NCI-H460 (cell line): ENCODE measurements around the gene THRA. TPM values are rescaled to one million over a fixed set of nuclear protein-coding genes. Genes with fewer than 3 reads are reported as not detected.

Experiments used
- DNase-seq: peaks from one replicate; pipeline ENCODE4 v3.0.0-alpha.2; 2016; ENCODE audit warnings: low read depth; ENCODE audit errors: extremely low read depth
- total RNA-seq: library from RNA; depleted of rRNA; stranded (reverse); fragments of >200 nt; shearing (Covaris generic); gene quantifications from 2 replicates; pipeline ENCODE4 v1.2.3, GENCODE V29; 2014

Gene THRA
- total RNA-seq, 1 experiment from 2014 or later: 6.2 TPM

DNA sequence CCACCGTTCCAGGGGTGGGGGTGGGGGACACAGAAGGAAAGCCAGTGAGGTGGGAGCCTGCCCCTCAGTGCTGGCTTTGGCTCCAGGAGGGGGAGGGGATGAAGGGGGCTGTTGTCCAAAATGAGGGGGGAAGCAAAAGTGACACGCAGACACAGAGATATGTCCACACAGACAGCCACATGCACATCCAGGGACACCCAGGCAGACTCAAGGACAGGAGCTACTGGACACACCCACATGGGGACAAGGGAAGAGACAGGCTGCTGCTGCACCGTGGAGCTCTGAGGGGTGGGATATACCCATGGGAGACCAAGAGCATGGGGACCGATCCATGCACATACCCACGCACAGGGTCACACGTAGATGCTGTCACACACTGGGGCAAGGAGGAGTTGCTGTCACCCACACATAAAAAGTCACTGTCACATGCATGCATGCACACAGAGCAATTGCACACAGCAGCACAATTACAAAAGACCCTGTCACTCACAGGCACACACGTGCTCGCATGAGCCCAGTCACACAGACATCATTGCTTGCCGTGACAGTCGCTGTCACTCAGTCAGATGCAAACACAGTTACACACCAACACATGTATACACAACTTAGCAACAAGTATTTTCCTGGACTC is 1.3 kb downstream of the THRA start:
- no peak for DNase-seq

DNA sequence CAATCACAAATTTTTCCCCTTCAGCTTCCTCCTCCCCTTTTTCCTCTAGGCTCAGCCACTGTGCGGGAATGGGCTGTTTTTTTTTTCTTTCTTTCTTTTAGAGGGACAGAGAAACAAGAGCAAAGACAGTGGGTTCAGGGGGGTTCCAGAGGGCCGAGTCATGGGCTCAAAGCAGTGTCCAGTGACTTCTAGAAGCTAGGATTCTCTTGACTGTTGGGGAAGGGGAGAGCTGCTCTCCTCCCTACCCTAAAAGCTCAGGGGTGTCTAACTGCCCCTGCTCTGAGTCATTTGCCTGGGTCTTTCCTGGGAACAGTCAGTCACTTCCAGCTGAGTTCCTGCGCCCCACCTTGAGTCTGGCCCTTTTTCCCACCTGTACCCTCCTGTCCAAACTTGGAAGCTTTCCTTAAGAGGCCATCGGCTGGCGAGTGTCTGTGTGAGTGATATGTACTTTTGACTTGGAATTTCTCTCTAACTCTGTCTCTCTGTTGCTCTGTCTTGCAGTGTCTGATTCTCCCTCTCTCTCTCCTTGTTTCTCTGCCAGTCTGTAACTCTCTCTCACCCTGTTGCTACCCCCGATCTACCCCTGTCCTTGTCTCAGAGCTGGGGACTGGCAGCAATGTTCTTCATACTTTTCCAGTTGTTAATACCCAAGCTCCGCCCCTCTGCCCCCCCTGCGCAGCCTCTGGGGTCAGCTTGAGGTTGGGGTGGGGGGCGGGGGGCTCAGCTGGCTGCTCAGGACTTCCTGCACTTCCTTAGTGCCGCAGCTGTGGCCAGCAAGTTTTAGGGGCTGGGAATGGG is 2.4 kb downstream of the THRA start:
- no peak for DNase-seq

DNA sequence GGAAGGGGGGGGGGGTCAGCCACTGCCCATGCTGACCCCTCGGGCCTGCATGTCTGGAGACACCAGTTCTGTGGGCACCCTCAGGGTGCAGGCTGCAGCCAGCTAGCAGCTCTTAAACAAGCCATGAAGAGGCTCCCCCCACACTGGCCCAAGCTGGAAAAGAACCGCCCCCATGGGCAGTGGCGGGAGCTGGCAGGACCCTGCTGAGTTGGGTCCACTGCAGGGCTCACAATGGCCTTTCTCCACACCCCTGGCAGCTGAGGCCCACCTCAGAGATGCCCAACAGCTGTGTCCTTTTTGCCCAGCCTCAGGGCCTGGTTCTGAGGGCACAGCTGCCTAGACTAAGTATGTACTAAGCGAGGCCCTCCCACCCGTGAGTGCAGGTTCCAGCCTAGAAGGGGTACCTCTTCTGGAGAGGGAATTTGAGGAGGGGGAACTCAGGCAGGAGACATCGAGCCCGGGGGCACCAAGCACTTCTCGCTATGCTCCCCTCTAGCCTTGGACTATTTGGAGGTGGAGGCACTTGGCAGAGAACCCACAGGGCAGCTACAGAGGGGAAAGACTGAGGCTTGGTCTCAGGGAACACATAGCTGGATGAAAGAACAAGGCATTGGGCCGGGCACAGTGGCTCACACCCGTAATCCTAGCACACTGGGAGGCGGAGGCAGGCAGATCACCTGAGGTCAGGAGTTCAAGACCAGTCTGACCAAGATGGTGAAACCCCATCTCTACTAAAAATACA is 3.2 kb downstream of the THRA start:
- no peak for DNase-seq

DNA sequence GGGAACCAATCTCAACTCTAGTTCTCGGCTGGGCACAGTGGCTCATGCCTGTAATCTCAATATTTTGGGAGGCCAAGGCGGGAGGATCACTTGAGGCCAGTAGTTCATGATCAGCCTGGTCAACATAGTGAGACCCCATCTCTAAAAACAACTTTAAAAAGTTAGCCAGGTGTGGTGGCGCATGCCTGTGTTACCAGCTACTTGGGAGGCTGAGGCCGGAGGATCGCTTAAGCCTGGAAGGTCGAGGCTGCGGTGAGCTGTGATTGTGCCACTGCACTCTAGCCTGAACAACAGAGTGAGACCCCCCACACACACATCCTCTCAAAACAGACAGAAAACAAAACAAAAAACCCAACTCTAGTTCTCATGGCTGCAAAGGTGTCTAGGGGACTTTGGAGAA is 4.9 kb downstream of the THRA start:
- no peak for DNase-seq

DNA sequence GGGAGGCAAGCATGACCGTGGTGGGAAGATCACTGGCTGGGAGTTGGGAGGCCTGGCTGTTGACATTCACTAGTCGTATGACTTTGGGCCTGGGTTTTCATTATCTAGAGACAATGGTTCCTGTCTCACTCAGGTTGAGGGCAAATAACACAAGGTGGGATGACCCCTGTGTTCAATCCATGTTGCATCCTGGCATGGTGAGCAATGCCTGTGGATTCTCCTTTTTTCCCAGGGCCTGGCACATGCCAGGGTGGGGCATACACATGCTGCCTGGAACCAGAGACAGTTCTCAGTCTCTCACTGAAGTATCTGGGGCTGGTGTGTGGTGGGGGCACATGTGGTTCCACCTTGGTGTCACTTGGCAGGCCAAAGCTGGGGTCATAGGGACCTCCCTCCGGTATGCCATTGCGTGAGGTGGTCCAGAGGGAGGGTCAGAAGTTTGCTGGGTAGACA is 5.4 kb downstream of the THRA start:
- DNase-seq: no peak

DNA sequence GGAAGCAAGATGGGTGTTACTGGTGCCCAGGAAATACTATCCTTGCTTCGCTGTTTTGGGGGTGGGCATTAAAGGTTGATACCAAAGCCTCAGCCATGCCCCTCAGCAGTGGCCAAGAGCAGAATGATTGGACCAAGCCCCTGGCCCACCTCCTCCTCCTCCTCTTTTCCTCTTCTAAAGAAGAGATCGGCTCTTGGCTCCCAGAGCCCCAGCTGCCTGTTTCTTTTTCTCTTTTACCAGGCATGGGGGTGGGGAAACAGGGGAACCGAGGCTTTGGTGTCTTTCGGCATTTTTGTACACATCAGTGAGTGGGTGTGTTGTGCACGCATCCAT is 5.8 kb downstream of the THRA start:
- DNase-seq: no peak

DNA sequence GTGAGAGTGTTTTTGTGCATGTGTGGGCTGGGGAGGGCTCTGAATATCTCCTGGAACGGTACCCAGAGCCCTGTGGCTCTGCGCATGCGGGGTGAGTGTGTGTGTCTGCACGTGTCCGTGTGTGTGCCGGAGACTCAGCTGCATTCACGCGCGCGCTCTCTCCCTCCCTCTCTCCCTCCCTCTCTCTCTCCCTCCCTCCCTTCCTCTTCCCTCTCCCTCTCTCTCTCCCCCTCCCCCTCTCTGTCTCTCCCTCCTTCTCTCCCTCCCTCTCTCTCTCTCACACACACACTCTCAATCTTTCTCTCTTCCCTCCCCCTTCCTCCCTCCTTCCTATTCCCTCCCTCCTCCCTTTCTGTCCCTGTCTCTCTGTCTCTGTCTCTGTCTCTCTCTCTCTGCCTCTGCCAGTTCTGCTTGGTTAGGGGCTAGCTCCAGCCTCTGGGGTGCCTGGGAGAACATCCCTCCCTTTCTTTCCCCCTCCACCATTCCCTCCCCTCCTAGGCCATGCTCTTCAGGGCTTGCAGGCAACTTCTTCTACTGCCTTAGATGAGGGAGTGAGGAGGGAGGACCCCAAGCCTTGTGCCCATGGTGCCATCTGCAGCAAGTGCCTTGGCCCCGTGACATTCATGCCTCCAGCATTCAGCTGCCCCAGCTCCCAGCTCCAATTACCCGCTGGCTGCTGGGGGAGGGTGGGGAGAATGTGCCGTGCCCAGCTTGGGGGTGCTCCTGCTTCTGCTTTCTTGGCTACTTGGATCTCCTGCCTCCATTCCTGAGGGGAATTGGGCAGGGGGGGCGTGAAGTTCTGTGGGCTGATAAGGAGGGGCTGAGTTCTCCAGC is 6.4 kb downstream of the THRA start:
- peak; percentile 58 for DNase-seq

DNA sequence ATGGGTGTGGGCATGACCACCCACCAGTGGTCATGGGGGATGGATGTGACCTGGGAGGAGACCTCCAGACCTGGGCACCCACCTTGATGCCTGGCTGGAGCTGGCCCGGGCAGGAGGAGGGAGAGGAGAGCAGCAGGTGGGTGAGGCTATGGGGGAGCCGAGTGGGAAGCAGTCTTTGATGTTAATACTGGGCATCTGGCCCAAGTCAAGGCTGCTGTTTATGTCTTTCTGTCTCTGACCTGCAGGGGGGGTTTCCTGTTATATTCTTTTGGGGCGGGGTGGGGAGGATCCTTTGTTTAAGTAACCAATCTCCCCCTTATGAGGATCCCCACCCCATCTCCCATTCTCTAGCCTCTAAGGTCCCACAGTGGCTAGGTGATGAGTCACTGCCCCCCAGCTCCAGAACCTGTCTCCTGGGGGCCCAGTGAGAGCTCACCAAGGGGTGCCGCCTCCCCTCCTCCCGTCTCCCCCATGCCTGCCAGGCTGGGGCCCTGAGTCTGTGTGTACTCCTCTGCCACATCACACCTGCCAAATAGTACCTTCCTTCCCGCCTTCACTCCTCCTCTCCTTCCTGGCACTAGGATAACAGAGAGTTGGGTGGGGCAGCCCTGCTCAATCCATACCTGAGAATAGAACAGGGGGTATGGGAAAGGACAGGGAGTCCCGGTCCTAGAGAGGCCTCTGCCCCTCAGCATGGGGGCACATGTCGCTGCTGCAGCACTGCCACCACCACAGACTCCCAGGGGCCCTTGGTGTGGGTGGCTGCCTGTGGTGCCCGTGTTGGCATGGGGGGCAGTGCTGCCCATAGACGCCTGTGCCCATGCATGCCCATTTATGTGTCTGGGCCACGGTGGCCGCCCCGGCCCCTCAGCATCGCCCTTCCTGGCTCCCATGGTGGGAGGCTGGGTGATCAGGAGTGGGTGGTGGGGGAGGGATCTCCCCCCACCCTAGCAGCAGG is 7.3 kb downstream of the THRA start:
- DNase-seq: no peak

DNA sequence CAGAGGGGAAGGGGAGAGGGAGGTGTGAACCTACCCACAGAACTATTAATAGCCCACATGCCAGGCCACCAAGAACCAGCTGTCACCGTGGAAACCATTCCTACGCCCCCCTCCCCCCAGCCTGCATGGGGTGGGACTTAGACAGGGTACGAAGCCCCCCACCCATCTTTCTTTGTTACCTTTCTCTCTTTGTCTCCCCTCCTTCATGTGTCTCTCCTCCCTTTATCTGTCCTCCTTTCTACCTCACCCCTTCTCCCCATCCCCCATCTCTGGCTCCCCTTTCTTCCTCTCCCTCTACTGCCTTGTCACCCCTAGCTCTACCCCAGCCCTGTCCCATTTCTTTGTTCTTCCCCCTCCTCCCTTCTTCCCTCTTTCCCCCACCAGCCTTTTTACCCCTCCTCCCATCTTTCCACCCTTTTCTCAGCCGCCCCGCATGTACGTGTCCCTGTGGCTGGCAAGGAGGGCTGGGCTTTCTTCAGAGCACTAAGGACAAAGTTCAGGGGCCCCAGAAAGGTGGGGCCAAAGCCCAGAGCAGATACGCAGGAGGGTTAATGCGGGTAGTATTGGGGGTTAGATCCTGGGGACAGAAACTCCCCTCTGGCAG is 8.0 kb downstream of the THRA start:
- DNase-seq: no peak

DNA sequence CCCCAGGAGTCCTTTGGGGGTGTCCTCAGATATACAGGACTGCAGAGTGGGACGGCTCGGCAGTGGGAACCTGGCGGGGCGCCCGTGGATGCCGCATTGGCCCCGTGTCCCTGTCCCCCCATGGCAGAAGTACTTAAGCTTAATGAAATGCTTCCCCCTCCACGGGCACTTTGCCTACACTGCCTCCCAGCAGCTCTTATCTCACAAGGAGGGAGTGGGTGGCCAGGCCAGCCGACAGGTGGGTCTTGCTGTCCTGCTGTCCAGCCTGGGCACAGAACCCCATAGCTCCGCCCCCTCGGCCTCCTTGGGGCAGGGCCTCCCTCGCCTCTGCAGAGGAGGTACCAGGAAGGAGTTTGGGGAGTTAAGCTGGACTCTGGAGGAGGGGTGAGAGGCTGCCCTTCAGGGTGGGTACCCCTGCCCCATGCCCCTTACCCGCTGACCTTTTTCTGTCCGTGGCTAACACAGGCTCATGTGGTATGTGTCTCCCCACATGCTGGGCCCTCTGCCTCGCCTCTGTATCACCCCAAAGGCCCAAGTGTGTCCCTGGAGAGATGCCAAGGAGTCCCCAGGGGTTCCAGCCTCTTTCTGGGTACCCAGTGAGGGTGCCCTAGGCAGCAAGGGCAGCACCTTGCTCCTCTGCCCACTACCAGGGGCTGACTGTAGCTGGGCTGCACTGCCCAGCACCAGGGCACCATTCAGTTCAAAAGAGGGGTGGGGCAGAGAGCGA is 8.7 kb downstream of the THRA start:
- DNase-seq: peak; percentile 38

DNA sequence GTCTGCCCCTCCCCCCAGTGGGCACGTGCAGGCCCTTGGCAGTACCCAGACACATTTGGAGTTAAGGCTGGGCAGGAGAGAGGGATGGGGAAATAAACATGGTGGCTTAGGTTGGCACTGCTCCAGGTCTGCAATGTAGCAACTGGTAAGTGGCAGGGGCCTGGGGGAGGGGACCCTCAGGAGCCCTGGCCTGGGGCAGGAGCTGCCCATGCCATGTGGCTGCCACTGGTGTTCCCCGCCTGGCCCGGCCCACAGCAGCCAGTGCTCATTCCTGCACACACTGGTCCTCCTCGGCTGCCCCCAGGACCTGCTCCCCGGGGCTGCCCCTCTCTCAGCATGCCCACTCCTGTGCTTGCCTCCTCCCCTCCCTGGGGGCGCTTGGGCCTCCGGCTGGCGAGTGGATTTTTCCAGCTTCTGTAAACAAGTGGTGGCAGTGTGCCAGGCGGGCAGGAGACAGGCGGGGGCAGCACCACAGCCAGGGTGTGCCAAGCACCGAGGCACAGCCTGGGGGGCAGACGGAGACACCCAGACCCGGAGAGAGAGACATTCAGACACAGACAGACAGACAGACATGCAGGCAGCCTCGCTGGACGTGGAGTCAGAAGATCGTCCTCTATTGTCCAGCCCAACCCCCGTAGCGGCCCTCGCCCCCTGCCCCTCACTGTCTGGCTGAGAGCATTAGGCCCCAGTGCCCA is 9.4 kb downstream of the THRA start:
- peak; percentile 26 for DNase-seq

DNA sequence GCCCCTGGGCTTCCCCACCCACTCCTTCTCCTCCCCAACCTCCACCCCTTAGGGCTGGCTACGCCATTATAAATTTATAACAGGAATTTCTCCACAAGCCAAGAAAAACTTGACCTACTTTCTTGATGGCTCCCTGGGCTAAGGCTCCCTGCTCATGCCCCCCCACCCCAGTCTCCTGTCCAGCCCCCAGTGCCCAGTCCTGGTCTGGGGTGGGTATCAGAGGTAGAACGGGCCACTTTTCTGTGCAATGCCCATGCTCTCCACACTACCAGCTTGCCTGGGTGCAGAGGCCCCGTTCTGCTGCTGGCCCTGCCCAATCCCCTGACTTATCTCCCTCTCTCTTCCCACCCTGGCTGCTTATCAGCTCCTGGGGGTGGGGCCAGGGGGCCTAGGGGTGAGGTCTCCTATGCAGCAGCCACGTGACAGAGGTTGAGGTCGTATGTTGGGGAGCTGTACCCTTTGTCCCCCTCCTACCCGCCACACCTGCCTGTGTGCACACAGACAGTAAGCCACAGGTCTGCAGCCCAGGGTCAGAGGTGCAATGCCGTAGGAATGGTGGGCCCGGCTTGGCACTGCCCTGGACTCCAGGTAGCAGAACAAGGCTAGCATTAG is 10.1 kb downstream of the THRA start:
- no peak for DNase-seq

DNA sequence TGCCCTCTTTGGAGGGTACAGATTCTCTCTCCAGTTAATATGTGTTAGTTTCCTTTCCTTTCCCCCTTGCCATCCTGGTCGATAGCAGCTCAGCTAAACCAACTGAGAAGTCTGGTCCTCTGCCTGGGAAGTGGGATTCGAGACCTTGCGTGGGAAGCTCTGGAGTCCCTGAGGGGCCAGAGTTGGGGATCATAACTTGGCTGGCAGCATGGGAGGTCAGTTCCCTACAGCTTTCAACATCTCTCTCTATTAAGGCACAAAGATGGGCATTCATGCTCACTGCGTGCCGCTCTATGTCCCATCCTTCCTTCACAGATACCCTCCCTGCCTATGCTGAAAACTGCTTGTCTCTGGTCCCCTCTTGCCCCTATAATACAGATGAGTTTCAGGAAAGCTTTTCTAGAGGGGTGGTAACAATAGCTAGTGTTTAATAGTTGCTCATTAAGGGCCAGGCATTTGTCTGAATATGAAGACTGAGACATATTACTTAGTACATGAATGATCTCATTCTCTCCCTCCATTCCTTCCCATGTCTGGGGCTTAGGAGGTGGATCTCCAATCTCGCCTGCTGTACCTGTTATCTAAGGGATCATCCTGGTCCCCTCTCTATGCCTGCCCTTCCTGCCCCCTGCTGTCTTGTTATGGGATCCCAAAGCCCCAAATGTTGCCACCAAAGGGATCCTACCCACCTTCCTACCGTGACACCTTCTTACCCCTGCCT is 10.8 kb downstream of the THRA start:
- no peak for DNase-seq

DNA sequence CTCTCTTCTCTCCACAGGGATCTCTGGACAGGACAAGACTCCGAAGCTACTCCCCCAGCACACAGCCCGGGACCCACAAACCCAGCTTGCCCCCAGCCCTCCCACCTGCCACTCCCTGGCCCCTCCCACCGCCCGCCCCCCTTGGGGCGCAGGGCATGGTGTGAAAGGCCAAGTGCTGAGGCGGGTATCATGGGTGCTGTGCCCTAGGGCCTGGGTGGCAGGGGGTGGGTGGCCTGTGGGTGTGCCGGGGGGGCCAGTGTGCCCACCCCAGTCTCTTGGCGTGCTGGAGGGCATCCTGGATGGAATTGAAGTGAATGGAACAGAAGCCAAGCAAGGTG is 11.4 kb downstream of the THRA start:
- DNase-seq: no peak

DNA sequence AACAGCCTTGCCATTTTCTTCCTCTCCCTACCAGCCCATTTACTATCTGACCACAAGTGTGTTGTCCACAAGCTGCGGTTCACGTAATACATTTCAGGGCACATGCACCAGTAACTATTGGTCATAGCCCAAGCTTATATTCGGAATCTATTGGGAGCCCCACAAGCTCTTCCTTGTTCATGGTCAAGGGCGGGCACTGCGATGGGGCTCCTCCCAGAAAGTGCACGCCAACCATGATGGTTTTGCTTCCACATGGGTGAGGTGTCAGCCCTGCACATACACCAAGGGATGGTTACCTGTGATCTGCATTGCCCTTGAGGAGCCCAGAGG is 12.1 kb downstream of the THRA start:
- DNase-seq: no peak

DNA sequence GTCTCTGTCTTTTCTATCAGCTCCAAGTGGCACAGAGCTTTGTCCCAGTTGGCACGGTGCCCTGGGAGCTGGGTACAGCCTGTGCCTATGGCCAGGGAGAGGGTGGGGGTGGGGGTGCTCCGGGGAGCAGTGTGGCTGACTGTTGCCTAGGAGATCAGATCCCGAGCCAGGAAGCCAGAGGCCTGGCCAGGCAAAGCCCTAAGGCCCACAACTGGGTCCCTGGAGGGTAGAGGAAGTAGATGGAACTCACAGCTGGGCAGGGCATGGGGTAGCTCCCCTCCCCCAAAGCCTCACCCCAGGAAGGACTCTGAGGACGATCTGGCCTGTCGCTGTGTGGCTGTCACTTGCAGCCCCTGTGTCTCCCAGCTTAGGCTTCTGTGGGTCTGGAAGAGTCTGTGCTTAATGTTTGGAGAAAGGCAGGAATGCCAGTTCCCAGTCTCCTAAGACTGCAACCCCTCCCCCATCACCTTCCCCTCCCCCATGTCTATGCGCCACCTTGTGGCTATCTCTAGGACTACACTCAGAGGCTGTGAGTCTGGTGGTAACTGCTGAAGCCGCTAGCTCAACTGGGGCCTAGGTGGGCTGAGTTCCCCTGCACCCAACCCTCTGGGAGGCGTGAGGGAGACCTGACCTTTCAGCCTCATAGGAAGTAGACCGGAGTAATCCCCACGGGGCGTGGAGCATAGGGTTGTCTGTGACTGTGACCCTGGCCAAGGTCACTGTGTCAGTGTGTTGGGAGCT is 12.6 kb downstream of the THRA start:
- DNase-seq: no peak
